Measurements from ENCODE around the gene ABCC5. TPM values are rescaled to one million over a fixed set of nuclear protein-coding genes. Genes with fewer than 3 reads are reported as not detected.

ABCC5 gene
- total RNA-seq, 1 donor from 2014 or later, result 39.0 TPM

GRCh38 chr3:184016169-184016570, 1.5 kb downstream of the ABCC5 start:
- DNase-seq (ENCODE audit: extremely low spot score, unreplicated experiment), result no peak
- H3K4me3 Mint-ChIP-seq (ENCODE audit: unreplicated experiment), result peak overlapping the region; percentile 35

GRCh38 chr3:184015381-184016019, 2.2 kb downstream of the ABCC5 start:
- no peak for DNase-seq (ENCODE audit: extremely low spot score, unreplicated experiment)
- no peak overlapping the region for H3K4me3 Mint-ChIP-seq (ENCODE audit: unreplicated experiment)
- H3K36me3 Mint-ChIP-seq (ENCODE audit: unreplicated experiment), result peaks cover 18% of the 10 kb centered on the region
- no peaks in the 10 kb centered on the region for H3K9me3 Mint-ChIP-seq (ENCODE audit: unreplicated experiment)
- H3K27me3 Mint-ChIP-seq (ENCODE audit: unreplicated experiment), result peaks cover 3% of the 10 kb centered on the region
- peaks cover 29% of the 10 kb centered on the region for H3K4me1 Mint-ChIP-seq (ENCODE audit: unreplicated experiment)
- no peak overlapping the region for H3K27ac Mint-ChIP-seq (ENCODE audit: unreplicated experiment)
- no peak for TF ChIP-seq CTCF (IDR thresholded peaks at IDR 0.05)

More at GRCh38 chr3:184016169-184016570, 1.5 kb downstream of the ABCC5 start:
- H3K27ac Mint-ChIP-seq (ENCODE audit: unreplicated experiment), result no peak overlapping the region
- H3K9me3 Mint-ChIP-seq (ENCODE audit: unreplicated experiment), result no peaks in the 10 kb centered on the region
- peaks cover 7% of the 10 kb centered on the region for H3K27me3 Mint-ChIP-seq (ENCODE audit: unreplicated experiment)
- H3K4me1 Mint-ChIP-seq (ENCODE audit: unreplicated experiment), result peaks cover 29% of the 10 kb centered on the region
- H3K36me3 Mint-ChIP-seq (ENCODE audit: unreplicated experiment), result peaks cover 13% of the 10 kb centered on the region
- no peak for TF ChIP-seq CTCF (IDR thresholded peaks at IDR 0.05)

- Mint-ChIP-seq H3K27me3 (ENCODE audit: unreplicated experiment) (no peaks in the 10 kb centered on the region), H3K27ac (ENCODE audit: unreplicated experiment) (no peak overlapping the region), H3K4me3 (ENCODE audit: unreplicated experiment) (no peak overlapping the region), H3K9me3 (ENCODE audit: unreplicated experiment) (no peaks in the 10 kb centered on the region), H3K36me3 (ENCODE audit: unreplicated experiment) (peaks cover 22% of the 10 kb centered on the region), H3K4me1 (ENCODE audit: unreplicated experiment) (peaks cover 23% of the 10 kb centered on the region)
- DNase-seq (ENCODE audit: extremely low spot score, unreplicated experiment), result no peak
- TF ChIP-seq CTCF (IDR thresholded peaks at IDR 0.05), result no peak
Observed at GRCh38 chr3:184011937-184012889, 5.5 kb downstream of the ABCC5 start.

- Mint-ChIP-seq H3K4me1 (ENCODE audit: unreplicated experiment) (peaks cover 19% of the 10 kb centered on the region), H3K27ac (ENCODE audit: unreplicated experiment) (no peak overlapping the region), H3K27me3 (ENCODE audit: unreplicated experiment) (no peaks in the 10 kb centered on the region), H3K36me3 (ENCODE audit: unreplicated experiment) (peaks cover 27% of the 10 kb centered on the region), H3K9me3 (ENCODE audit: unreplicated experiment) (no peaks in the 10 kb centered on the region), H3K4me3 (ENCODE audit: unreplicated experiment) (no peak overlapping the region)
- DNase-seq (ENCODE audit: extremely low spot score, unreplicated experiment), result no peak
- no peak for TF ChIP-seq CTCF (IDR thresholded peaks at IDR 0.05)
Observed at GRCh38 chr3:184011230-184011876, 6.3 kb downstream of the ABCC5 start.
